ENCODE results near the gene IFI27L1.
A peak's percentile ranks its signal among the peaks of the same experiment; 100 is the strongest.

Gene IFI27L1

DNA sequence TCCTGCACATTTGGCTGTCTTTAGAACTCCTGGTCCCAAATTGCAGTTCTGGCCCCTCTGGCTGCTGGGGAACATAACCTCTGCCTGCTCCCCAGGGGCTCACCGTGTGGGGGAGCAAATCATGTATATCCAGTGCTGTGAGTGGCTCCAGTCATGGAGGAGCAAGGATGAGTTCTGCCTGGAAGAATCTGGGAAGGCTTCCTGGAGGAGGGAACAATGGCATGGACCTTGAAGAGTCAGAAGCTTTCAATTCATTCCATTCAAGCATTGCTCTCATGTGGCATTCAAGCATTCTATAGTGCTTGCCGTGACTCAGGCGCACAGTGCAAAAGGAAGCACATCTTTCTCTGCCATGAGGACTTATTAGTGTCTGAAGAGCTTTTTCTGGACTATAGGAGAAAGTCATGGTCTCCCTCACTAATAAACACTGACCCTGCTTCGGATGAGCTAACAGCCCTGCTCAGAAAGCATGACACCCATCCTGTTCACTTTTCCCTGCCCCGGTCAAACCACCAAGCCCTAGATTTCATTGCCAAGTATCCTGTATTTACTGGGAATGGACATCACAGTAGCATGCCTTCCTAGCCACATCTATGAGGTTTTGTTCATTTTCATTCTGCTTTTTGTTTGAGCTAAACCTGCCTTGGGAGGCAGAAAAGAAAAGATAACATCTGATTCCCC is 32.9 kb downstream of the IFI27L1 start:
- DNase-seq (ENCODE audit: low read depth in 2 of 2), result no peak

DNA sequence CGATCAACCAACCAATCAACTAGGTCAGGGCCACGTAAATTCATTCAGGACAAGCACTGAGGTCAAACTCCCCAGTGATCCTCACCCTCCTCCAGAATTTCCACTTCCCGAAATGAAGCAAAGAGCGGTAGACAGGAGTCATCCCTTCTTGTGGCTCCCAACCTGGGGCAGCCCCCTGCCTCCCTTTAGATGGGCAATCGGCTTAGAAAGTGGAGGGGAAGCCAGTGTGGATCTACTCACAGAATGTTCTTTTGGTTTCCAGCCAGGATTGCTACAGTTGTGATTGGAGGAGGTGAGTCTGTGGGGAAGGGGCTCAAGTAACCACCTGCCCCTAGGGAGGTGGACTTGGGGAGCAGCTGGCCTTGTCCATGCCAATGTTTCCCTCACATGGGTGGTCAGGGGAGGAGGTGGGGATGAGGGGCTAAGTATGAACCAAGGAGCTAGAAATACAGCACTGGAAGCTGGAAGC is 33.5 kb downstream of the IFI27L1 start:
- DNase-seq (ENCODE audit: low read depth in 2 of 2), result no peak

DNA sequence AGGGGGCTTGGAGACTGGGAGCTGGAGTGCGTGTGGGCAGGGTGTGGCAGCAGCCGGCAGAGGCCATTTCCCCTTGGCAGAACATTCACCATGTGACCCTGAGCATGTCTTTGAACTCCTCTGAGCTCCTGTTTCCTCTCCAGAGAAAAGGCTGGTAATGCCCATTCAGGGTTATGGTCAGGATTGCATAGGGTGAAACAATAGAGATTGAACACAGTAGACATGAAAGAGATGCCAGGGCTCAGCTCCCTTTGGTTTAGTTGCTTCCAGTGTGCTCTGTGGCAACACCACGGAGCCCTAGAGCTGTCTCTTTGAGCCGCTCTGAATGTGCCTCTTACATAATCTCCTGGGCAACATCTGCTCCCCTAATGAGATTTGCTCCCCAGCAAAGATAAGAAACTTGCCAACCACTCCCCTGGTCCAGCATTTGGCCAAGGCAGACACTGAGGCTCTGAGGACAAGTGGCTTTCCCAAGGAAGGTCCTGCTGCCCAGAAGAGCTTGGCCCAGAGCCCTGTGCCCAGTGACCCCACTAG is 34.0 kb downstream of the IFI27L1 start:
- no peak for DNase-seq (ENCODE audit: low read depth in 2 of 2)

DNA sequence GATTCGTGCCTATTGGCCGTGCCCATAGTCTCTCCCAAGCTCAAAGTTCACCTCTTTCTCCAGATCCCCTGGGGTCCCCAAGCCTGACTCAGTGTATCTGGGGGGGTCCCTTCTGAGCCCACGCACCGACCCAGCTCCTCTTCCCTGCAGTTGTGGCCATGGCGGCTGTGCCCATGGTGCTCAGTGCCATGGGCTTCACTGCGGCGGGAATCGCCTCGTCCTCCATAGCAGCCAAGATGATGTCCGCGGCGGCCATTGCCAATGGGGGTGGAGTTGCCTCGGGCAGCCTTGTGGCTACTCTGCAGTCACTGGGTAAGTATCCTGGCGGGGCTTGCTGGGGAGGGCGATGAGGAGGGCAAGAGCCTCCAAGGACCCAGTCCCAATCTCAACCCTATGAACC is 34.5 kb downstream of the IFI27L1 start:
- DNase-seq (ENCODE audit: low read depth in 2 of 2), result no peak

DNA sequence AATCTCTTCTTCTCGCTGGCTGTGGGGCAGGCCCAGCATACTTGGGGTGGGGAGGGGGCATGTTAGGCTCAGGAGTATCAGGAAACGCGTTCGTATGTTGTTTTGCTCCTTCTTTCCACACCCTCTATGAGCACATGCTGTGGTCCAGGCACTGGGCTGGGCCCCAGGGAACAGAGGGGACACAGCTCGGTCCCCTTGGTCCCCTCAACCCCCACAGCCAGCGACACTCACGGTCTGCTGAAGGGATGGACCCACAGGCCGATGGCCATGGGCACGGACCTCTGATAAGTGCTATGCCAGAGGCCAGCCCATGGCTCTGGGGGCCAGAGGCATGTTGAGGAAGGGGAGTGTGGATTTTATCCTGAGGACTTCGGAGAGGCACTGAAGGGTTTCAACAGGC is 35.6 kb downstream of the IFI27L1 start:
- DNase-seq (ENCODE audit: low read depth in 2 of 2), result no peak

DNA sequence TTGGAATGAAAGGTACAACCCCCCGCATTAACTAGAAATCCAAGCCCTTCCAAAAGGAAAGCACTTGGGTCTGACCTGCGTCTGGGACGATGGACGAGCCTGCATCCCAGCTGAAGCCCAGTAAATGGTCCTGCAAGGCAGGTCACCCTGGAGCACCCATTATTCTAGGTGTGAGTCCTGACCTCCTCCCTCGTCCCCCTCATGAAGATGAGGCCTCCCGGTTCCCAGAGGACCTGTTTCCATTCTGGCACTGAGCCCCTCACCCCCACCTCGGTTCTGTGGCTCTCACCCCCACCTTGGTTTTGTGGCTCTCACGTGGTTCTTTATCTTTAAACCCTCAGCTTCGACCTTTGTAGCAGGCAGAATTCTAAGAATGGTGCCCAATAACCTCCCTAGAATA is 36.7 kb downstream of the IFI27L1 start:
- no peak for DNase-seq (ENCODE audit: low read depth in 2 of 2)

DNA sequence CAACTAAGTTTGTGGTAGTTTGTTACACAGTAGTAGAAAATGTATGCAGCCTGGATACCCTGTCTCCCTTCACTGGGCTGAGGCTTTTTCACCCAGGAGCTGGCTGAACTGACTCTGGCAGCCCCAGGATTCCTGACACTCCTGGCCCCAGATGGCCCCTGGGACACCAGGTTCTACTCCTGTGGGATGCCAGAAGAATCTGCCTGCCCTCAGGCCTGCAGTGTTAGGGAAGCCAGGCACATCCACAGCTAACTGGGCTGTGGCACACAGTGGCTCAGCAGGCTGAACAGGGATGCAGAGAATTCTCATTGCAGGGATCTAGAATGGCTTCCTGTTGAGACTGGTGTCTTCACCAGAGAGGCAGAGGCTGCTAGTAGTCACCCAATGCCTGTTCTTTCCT is 38.0 kb downstream of the IFI27L1 start:
- no peak for DNase-seq (ENCODE audit: low read depth in 2 of 2)

DNA sequence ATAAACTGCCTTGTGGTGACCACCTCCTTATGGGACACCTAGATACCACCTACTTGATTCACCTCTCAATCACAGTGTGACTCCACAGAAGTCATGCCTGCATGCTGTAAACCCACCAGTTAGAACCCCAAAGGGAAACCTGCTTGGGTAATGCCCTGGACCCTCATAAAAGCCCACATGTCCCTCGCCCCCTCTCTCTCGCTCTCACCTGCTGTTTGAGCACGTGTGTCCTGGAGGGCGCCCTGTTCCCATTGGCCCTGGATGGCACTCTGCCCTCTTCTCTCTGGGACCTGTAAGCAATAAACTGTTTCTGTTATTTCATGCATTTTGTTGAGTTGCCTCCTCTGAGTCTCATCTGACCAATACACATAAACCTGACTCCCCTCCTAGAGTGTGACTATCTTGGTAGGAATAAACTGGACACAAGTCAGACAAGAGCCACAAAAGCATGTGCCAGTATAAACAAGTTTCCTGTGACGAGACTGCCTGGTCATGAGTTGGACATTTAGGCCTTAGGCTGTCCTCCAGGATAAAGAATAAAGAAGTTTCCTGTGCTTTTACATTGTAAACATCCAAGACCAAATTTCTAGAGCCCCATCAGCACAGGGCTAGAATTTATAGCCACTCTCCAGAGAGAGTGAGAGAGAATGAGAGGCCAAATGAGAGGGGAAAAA is 39.7 kb downstream of the IFI27L1 start:
- no peak for DNase-seq (ENCODE audit: low read depth in 2 of 2)

DNA sequence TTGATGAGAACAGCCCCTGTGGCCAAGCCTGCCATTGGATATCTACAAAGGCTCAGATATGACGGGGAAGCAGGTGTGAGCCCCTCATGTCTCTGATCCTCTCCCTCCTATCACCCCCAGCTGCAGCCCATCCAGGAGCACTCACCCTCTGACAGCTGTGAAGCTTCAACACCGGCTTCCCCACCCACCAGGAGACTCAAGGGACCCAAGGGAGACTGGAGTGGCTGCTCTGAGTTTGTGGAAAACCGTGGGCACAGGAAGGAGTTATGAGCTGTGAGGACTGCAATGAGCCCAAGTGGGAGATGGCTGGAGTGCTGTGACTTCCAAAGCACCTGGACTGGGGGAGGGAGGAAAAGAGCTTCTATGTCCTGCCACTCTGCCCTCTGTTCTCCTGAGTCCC is 40.4 kb downstream of the IFI27L1 start:
- DNase-seq (ENCODE audit: low read depth in 2 of 2), result no peak

DNA sequence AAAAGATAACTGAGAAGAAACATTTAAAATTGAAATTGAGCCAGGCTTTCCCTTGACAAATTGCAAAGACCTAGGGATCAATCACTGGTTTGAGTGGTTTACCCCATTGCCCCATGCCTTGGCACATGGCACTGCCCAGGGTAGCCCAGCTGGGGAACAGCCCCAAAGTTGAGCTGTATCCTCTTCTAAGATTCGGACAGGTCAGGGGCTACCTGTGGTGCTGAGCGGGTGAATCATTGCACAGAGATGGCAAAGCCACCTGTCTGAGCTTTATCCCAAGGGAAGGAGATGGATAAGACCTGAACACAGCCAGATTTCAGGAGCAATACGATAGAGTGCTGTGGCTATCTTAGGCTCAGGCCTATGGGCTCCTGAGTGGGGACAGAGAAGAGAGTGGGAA is 41.3 kb downstream of the IFI27L1 start:
- DNase-seq (ENCODE audit: low read depth in 2 of 2), result no peak

DNA sequence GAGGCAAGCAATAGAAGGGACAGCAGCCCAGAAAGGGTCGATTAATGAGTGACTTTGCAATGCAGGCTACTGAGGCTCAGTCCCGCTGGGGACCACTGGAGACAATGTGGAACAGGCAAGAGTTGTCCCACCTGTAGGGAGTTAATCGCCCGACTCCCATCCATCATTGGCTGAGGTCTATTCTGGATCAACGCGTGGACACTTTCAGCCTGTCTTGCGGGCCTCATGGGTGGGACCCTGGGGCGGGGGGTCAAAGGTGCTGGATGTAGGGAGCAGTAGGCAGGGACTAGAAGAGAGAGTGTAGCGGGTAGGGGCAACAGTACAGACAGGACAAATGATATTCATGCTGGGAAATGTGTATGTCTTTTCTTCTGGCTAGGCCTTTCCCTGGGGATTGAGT is 42.2 kb downstream of the IFI27L1 start:
- no peak for DNase-seq (ENCODE audit: low read depth in 2 of 2)

DNA sequence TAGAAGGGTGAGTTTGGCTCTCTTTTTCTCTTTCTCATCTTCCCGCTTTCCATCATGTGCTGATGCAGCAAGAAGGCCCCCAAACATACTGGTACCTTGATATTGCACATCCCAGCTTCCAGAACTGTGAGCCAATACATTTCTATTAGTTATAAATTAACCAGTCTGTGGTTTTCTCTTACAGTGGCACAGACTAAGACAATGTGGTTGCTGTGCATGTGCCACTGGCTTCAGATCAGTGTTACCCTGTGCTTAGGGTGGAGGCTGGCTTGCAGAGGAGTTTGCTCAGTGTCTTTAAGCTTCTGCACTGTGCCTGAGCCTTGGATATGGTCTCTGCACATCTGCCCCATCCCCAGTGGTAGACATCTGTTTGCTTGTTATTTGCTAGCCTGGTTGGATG is 42.8 kb downstream of the IFI27L1 start:
- DNase-seq (ENCODE audit: low read depth in 2 of 2), result no peak

DNA sequence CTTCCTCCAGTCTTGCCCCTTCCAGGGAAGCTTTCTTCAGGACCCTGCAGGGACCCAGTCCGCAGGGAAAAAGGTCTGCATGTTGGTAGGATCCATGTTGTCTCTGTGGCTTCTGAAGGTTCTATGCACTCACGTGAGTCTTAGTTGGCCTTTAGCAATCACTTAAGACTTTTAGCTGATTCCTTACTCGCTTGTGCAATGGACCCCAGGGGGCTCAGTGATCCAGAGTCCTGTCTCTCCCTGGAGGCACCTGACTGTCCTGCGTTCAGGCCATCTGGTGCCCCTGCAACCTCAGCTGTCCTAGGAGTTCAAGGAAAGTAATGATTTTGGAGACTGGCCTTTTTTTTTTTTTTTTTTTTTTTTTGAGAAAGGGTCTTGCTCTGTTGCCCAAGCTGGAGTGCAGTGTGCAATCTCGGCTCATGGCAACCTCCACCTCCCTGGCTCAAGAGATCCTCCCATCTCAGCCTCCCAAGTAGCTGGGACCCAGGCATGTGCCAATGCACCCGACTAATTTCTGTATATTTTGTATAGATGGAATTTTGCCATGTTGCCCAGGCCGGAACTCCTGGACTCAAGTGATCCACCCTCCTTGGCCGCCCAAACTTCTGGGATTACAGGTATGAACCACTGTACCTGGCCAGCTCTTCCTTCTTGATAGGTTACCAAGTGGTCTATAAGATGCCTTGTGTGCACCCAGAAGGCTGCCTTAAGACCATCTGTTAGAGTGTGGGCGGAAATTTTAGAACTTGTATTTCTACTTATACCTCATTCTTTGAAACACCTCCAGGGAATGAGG is 43.7 kb downstream of the IFI27L1 start:
- DNase-seq (ENCODE audit: low read depth in 2 of 2), result no peak

DNA sequence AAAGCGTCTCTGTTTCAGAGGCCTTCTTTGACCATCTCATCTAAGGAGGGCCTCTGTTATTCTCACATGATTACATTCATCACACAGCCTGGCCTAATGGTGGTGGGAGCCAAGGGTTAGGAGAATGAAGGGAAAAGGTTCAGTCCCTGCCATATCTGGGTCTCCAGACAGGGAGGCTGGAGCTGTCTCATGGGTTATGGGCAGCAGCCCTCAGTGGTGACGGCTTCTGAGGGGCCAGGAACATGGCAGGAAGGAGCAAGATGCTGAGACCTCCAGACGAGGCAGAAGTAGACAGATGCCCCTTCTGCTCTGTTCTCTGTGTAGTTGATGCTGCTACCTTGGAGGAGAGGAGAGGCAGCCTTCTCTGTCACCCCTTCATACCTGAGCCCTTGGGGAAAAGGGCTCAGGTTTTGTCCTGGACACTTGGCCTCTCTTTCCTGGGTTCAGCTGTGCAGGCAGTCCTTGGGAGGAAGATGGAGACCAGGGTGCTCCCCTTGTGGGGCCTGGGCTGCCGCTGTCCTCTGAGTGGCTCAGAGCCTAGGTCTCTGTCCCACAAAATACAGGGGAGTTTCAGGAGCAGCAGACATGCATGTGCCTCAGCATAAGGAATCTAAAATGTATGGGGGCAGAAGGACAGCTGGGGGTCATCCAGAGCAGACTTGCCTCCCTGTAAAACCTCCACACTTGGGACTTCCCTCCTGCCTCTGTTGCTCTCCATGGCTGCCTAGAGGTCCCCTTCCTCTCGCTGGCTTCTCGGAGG is 44.7 kb downstream of the IFI27L1 start:
- DNase-seq (ENCODE audit: low read depth in 2 of 2), result no peak

DNA sequence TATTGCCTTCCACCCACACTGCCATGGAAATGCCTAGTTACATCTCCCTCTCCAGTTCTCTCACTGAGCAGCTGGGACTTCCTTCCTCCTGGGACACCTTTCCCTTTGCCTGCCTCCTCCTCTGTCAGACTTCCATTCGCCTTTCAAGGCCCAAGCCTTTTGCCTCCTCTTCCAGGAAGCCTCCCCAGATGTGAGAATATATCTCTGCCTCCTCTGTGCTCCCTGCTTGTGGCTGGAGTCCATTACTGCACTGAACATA is 45.2 kb downstream of the IFI27L1 start:
- DNase-seq (ENCODE audit: low read depth in 2 of 2), result no peak

DNA sequence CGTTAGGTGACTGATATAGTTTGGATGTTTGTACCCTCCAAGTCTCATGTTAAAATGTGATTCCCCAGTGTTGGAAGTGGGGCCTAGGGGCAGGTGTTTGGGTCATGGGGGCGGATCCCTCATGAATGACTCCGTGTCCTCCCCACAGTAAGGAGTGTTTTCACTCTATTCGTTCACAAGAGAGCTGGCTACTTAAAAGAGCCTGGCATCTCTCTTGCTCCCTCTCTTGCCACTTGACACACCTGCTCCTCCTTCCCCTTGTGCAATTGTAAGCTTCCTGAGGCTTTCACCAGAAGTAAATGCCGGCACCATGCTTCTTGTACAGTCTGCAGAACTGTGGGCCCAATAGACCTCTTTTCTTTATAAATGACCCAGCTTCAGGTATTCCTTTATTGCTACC is 45.7 kb downstream of the IFI27L1 start:
- no peak for DNase-seq (ENCODE audit: low read depth in 2 of 2)

DNA sequence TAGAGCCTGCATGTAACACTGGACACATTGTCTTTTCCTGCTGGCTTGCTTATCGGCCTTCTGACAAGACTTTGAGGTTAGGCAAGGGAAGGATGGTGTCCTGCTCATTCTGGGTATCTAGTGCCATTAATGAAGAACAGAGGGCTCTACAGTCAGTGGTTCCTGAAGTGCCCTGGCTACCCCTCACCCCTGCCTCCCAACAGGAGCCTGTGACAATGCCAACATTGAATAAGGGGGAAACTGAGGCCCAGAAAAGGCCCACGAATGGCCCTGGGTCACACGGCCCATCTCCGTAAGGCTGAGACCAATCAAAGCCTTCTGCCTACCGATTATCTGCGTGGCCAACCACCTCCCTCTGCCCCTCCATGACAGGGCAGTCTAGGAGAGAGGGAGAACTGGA is 46.2 kb downstream of the IFI27L1 start:
- no peak for DNase-seq (ENCODE audit: low read depth in 2 of 2)

DNA sequence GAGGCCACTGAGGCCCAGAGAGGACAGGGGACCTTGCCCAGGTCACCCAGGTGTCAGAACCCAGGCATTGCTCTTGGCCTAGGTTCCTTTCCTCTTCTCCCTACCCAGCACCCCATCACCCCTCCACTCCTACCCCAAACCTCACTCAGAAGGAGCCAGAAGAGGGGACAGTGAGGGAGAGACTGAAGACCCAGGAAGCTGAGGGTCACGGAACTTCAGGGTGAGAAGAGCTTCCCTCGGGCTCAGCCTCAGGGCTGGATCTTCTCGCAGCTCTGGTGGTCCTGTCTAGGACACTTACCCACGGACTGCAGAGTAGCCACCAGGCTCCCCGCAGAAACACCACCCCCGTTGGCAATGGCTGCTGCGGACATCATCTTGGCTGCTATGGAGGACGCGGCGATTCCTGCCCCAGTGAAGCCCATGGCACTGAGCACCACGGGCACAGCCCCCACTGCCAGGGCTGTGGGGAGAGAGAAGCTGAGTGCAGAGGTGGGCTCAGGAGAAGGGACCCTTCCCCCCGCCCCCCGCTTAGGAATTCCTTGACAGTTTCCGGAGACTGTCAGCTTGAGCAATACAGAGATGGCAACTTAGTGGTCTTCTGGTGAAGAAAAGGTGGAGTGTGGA is 47.2 kb downstream of the IFI27L1 start:
- DNase-seq (ENCODE audit: low read depth in 2 of 2), result no peak

DNA sequence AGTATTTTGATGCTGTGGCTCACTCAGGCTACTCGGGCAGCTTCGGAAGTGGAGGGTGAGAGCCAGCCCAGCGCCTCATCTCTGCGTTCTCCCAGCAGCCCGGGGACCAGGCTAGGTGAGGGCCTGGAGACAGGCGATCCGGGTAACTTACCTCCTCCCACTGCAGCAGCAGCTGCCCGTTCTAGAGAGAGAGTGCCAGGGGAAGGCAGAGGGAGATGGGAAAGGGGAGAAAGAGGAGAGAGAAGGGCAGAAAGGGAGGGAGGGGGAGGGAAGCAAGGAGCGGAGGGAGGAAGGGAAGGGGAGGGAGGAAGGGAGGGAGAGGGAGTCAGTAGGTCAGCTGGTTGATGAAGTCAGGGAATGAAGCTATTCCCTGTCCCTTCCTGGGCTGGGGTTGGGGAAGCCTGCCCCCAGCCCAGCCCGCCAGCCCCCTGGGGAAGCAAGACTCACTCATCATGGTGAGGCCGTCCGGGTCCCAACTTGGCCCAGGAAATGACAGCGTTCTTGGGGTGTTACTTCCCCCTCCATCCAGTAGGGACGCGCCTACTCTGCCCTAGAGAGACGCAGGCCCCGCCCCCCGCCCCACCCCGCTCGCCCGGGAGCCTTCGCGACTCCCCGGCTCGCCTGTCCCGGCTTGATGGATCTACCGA is 48.1 kb downstream of the IFI27L1 start, which contains the start of gene IFI27L2:
IFI27L2 (minus strand) TSS at position 494 of the 647 bp plus-strand sequence; CDS start at position 454, 40 bp downstream.
- peak; percentile 30 to 68 for DNase-seq (ENCODE audit: low read depth in 2 of 2)

DNA sequence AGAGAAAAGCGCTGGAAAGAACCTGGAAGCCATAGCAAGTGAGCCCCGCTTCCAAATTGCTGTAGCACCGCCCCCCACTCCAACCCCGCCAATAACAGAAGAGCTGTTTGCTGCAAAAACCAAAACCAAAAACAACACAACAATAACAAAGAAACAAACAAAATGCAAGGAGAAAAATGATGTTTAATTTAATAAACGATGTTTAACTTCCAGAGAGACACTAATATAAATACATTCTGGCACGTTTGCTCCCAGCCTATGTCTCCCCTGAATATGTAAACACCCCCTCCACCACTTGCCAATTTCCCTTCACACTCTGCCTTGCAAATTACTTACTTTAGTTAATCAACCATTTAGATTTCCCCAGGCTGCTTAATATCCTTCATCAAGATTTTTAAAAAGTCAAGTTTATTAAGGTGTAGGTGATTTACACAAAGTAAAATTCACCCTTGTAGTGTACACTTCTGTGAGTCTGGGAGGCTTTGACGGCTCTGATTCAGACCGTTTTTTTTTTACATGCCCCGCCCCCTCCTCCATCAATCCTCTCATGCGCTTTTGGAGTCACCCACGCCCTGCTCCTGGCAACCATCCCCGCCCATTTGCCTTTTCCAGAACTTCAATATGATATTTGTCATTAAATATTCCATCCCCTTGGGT is 48.8 kb downstream of the IFI27L1 start:
- DNase-seq (ENCODE audit: low read depth in 2 of 2), result no peak
